Testis (tissue), 2 donors: ENCODE measurements around the gene TBRG1.

Experiments used
- CTCF ChIP-seq, 3 experiments: fragments of 450-650 bp in 2 of 3; fragments of 200-600 bp in 1 of 3; sonication (generic) in 1 of 3; IDR thresholded peaks; one replicate each; pipeline ENCODE4 v1.5.1; 2016 to 2019; ENCODE audit warnings: antibody characterized with exemption in 3 of 3, mild to moderate bottlenecking in 2 of 3, moderate library complexity in 1 of 3
- POLR2A ChIP-seq: fragments of 450-650 bp; IDR thresholded peaks from one replicate; pipeline ENCODE4 v1.6.1; 2017; ENCODE audit warnings: antibody characterized with exemption, mild to moderate bottlenecking, moderate library complexity

GRCh38 chr11:124582565-124582964 is 40.1 kb upstream of the TBRG1 start:
- no peak for TF ChIP-seq CTCF (IDR thresholded peaks at IDR 0.05)
- TF ChIP-seq POLR2A: no peak
